ENCODE results near the gene CFAP97.

The CFAP97 gene

DNA sequence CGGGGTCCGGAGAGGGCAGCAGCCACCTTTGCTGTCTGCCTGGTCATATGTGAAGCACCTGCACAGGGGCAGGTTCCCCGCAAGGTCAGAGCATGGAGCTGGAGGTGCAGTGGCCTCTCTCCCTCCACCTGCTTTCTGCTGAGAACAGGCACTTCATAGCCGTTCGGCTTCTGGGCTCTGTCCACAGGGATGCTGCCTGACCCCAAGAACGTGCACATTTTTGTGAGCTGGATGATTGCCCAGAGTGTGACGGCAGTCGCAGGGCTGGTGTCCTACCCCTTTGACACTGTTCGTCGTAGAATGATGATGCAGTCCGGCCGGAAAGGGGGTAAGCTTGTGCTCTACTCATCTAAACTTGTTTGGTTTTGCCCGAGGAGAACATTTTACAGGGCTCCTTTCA is 58.2 kb downstream of the CFAP97 start:
- TF ChIP-seq, protein P1, sequence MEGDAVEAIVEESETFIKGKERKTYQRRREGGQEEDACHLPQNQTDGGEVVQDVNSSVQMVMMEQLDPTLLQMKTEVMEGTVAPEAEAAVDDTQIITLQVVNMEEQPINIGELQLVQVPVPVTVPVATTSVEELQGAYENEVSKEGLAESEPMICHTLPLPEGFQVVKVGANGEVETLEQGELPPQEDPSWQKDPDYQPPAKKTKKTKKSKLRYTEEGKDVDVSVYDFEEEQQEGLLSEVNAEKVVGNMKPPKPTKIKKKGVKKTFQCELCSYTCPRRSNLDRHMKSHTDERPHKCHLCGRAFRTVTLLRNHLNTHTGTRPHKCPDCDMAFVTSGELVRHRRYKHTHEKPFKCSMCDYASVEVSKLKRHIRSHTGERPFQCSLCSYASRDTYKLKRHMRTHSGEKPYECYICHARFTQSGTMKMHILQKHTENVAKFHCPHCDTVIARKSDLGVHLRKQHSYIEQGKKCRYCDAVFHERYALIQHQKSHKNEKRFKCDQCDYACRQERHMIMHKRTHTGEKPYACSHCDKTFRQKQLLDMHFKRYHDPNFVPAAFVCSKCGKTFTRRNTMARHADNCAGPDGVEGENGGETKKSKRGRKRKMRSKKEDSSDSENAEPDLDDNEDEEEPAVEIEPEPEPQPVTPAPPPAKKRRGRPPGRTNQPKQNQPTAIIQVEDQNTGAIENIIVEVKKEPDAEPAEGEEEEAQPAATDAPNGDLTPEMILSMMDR (conservative IDR thresholded peaks at IDR 0.05; ENCODE audit: low read depth, low read length) = no peak
- H3K4me3 ChIP-seq (ENCODE audit: low read length) = no peak overlapping the region
- DNase-seq (ENCODE audit: low read depth) = no peak

DNA sequence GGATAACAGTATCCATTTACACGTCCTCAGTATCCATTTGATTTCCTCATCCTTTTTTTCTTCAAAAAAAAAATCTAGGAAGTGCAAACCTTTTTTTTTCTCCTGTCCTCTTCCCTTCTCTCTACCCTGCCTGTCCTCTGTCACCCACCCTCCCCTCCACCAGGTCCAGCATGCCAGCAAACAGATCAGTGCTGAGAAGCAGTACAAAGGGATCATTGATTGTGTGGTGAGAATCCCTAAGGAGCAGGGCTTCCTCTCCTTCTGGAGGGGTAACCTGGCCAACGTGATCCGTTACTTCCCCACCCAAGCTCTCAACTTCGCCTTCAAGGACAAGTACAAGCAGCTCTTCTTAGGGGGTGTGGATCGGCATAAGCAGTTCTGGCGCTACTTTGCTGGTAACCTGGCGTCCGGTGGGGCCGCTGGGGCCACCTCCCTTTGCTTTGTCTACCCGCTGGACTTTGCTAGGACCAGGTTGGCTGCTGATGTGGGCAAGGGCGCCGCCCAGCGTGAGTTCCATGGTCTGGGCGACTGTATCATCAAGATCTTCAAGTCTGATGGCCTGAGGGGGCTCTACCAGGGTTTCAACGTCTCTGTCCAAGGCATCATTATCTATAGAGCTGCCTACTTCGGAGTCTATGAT is 59.1 kb downstream of the CFAP97 start:
- no peak for DNase-seq (ENCODE audit: low read depth)
- H3K4me3 ChIP-seq (ENCODE audit: low read length) = peak overlapping the region; percentile 74
- TF ChIP-seq, protein P1 (conservative IDR thresholded peaks at IDR 0.05; ENCODE audit: low read depth, low read length) = no peak

DNA sequence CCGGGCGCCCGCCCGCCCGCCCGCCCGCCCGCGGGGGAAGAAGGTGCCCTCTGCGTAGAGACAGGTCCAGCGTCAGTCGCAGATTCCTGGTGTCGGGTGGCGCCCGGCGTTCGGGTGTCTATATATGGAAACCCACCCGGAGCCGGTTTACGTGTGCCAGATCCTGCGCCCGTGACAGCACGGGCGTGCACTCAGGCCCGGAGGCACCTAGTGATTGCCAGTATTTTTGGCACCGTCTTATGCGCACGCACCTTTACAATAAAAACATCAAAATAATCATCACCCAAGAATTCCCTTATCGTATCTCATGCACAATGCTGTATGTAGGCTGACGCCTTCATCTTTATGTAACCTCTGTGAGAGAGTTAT is 60.2 kb downstream of the CFAP97 start:
- no peak for DNase-seq (ENCODE audit: low read depth)
- H3K4me3 ChIP-seq (ENCODE audit: low read length) = peak overlapping the region; percentile 74
- TF ChIP-seq, protein P1 (conservative IDR thresholded peaks at IDR 0.05; ENCODE audit: low read depth, low read length) = no peak

DNA sequence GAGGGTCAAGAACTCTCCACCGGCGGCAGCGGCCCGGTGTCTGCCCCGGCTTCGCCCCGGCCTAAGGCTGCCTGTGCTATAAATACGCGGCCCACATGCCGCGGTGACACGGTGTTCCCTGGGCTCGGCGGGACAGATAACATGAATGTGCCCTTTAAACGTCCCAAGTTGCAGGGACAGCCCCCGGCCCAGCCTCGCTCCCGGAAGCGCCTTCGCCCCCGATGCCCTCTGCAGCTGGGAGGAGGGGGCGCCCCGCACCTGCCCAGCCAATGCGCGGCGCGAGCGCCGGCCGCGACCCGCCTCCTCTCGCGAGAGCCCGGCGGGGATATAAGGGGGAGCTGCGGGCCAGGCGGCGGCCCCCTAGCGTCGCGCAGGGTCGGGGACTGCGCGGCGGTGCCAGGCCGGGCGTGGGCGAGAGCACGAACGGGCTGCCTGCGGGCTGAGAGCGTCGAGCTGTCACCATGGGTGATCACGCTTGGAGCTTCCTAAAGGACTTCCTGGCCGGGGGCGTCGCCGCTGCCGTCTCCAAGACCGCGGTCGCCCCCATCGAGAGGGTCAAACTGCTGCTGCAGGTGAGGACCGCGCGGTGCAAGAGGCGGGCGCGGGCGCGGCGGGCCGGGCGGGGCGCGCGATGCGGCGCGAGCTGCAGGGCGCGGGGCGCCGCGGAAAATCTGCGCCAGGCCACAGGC is 60.7 kb downstream of the CFAP97 start, which contains the start of gene SLC25A4:
Gene SLC25A4 (plus strand): TSS at position 355 of the 689 bp plus-strand sequence. CDS start 107 bp downstream, at position 462.
- peak within 1 kb of the TSS; percentile 74 for H3K4me3 ChIP-seq (ENCODE audit: low read length)
- DNase-seq (ENCODE audit: low read depth) = peak; percentile 34
- TF ChIP-seq, protein P1 (conservative IDR thresholded peaks at IDR 0.05; ENCODE audit: low read depth, low read length) = peak; percentile 44

DNA sequence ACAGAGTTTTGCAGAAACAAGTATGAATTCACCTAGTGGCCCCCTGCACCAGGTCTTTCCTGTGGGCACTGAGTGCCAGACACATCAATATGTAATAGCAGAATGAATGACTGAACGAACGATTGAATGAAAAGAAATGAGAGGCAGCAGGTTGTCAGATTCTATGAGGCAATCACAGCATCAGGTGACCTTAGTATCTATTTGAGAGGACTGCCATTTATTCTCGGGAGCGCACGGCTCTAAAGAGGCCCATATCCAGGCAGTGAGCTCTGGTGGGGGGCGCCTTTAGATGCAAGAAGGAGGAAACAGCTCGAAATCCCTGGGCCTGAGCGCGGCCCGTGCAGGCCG is 61.3 kb downstream of the CFAP97 start:
- peak overlapping the region; percentile 74 for H3K4me3 ChIP-seq (ENCODE audit: low read length)
- DNase-seq (ENCODE audit: low read depth) = no peak
- TF ChIP-seq, protein P1 (conservative IDR thresholded peaks at IDR 0.05; ENCODE audit: low read depth, low read length) = no peak

DNA sequence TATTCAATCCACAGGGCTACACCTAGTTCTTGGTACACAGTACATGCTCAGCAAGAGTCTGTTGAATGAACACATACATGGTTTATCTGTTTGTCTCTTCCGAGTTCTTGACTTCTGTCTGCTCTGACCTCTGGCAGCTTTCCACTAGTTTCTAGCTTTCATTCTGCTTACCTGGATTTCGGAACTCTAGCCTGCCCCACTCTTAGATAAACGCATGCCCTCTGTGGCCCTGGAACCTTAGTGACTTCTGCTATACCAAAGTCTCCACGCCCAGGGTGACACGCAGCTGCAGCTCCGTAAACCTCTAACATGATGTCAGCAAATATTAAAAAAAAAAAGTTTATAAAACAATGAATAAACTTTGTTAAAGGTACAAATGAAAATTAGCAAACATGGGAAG is 62.0 kb downstream of the CFAP97 start:
- TF ChIP-seq, protein P1 (conservative IDR thresholded peaks at IDR 0.05; ENCODE audit: low read depth, low read length) = no peak
- no peak overlapping the region for H3K4me3 ChIP-seq (ENCODE audit: low read length)
- DNase-seq (ENCODE audit: low read depth) = no peak

DNA sequence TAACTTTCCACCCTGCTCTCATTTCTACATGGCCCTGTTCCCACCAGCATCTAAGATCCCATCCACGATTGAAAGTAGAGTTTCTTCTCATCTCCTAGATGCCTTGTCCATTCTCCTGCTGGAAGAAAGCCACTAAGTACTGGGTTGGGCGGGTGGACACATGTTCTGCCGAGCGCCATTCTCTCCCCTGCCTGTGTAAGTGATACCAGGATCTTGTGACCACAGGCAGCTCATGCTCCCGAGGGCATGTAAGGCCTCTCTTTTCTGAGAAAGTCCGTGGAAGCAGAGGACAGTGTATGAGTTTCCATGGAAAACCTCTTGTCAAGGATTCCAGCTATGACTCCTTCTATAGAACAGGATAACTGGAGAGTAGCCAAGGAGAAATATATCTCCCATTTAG is 64.1 kb downstream of the CFAP97 start:
- TF ChIP-seq, protein P1 (conservative IDR thresholded peaks at IDR 0.05; ENCODE audit: low read depth, low read length) = no peak
- no peak overlapping the region for H3K4me3 ChIP-seq (ENCODE audit: low read length)
- DNase-seq (ENCODE audit: low read depth) = no peak
